Activated CD4-positive, alpha-beta T cell treated with anti-CD3 and anti-CD28 coated beads, Interleukin-2, amount 50 U/mL, for 16 hours (primary cell): ENCODE results near the gene PRMT9.

ENCODE experiments used
- DNase-seq: peaks from one replicate; pipeline ENCODE4 v3.0.0-alpha.2; 2020

Gene PRMT9

DNA sequence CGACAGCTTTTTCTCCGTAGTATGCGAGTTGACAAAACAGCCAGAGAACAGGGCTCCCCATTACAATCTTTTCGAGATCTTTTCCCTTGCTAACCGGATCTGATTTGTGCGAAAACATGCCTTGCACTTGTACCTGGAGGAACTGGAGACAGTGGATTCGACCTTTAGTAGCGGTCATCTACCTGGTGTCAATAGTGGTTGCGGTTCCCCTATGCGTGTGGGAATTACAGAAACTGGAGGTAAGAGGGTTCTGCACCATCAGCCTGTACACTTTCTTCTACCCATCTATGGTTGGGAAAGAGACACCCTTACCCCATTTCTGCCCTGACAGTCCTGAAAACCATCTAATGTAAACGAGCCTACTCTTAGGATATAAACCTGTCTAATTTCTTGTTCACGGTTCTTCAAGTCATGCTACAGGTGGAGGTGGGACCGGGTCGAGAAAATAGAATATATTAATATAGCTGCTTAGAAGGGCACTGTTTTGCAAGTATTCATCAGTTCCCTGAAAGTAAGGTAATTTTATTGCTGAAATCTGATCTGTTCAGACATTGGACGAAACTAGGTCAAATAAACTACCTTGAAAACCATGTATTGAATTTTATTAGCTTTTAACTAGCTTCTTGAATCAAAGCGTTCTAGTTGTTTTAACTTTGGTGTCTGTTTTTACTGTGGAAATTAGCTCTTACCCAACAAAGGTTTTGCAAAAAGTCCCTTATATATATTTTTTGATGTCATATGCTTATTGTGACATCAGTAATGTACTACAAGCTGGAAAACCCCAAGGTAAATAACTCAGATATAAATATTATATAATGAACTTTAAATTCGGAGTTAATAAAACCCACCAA, 65.9 kb downstream of the PRMT9 start:
- DNase-seq, result no peak

DNA sequence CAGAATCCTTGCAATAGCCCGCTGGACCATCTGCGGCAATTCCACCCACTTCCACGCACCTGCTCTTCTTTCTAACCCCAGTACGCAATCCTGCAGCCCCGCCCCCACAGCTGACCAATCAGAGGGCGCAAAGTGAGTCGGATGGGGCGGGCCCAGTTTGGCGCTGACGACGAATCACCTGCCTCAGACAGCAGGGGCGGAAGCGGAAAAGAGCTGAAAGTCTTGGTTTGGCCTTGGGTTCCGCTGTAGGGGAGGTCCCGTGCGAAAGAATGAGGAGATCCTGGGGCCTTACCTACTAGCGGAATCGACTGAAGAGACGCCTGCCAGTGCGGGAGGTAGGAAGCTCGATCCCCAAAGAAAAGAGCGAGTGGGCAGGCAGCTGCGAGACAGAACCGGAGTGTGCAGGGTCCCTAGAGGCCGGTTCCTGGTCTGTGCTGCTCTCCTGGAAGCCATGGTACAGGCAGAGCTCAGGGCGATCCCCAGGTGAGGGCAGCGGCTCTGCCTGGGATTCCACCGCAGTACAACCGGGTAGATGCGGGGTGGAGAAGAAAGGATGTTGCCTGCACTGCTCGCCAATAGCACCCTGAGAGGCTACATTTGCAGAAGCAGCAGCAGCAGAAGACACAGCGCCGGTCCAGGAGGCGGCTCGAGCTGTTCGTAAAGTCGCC, 66.7 kb downstream of the PRMT9 start, which contains the start of gene TMEM184C:
TSS of gene TMEM184C (plus strand) at position 225 of the 668 bp plus-strand sequence. CDS start 560 bp downstream, outside the sequence.
- peak; percentile 98 for DNase-seq

DNA sequence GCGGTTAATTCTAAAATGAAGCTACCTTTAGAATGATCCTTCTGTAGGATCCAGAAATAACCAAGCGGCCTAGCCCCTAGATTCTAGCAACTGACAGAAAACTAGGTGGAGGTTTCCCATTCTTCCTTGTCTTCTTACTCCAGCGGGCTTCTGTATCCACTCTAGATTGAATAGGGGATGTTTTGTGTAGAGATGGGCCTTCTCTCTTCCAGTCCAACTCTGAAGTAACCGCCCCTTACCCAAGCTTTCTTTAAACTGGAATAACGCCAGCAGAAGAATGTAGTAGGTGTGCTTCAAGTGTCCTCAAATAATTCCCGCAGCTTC, 67.2 kb downstream of the PRMT9 start:
- DNase-seq, result no peak

DNA sequence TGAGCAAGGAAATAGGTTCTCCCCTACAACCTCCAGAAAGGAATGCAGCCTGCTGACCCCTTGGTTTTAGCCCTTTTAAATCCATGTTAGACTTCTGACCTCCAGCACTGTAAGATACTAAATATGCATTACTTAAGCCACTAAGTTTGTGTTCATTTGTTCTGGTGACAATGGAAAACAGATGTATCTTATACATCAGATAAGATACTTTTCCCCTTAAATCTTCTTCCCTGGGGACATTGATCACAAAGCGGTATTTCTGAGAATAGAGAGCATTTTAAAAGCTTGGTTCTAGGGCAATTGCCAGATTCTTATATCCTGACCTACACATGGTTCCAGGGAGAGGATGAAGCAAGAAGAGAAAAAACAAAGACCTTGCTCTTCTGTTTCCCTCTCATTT, 73.3 kb downstream of the PRMT9 start:
- no peak for DNase-seq

DNA sequence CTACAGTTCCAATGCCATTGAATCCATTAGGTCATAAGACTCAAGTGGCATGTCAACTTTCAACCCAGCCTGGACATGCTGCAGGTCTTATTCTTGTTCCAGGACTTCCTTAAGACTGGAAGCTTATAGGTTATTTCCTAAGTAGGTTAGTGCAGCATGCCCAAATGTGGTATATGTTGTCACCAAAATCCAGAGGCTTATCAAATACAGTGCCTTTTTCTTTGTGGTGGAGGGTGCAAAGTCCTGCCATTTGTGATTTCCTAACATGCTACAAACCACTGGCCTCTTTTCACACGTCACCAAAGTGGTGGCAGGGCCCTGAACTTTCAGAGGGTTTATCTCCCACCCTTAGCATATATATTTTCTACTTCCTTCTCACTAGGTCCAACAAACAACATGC, 76.5 kb downstream of the PRMT9 start:
- no peak for DNase-seq

DNA sequence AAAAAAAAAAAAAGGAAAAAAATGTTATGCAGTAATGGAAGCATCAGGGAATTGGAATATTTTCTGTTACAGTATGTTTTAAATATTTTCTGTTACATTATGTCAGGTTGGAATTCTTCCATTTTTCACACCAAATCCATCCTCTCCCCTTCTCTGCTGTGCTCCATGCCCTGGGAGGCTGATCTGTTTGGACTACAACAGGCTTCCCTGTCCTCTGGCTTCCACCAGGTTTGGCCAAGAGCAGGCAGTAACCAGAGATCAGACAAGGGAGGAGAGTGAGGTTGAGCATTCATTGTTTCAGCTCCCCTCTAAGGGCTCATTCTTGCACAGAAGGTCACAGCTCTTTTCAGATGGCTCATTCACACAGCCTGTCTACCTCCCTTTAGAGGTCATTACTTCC, 78.5 kb downstream of the PRMT9 start:
- DNase-seq, result no peak

DNA sequence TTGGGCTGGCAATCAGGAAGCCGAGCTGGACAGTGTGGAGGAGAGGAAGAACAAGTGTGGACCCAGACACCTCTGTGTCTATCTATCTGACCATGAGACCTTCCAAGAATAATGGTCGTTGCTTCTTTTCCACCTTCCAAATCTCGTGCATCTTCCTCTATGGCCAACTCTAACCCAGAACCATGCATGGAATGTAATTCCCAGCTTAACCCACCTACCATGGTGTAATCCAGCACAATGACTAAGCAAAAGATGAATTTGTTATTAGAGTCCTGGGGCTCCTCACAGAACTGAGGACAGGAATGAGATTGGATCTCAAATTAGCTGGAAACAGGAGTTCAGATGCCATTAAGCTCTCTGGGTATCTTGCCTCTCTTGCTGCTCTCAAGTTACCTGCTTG, 84.2 kb downstream of the PRMT9 start:
- no peak for DNase-seq

DNA sequence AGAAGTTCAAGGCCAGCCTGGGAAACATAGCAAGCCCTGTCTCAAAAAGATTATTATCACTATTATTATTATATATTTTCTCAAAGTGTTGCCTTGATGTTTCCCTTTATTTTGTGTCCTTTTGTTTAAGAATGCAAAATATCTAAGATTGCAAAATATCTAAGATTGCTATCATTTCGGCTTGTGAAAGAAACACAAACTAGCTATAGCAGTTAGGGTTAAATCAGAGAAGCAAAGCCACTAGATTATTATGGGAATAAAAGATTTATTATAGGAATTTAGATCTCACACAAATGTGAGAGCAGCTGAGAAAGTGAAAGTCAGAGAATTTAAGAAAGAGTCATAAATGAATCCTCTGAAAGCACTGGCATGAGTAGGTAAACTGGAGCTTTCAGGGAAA, 84.8 kb downstream of the PRMT9 start:
- DNase-seq, result no peak

DNA sequence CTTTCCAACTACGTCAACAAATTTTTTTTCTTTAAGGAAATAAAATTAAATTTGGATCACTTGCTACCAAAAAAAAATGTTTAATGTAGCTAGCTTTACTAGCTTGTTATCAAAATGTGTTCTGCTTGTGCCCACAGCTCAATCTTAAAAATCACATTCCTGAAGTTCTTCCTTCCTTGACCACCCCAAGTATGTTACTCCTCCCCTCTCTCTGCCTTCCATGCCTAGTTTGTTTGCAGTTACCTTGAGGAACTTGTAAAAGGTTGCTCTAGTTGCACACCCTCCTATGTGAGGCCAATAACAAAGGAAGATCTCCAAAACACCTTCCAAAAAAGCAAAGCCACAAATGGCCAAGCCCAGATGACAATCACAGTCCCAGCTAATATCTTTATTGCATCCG, 86.4 kb downstream of the PRMT9 start:
- DNase-seq, result no peak

DNA sequence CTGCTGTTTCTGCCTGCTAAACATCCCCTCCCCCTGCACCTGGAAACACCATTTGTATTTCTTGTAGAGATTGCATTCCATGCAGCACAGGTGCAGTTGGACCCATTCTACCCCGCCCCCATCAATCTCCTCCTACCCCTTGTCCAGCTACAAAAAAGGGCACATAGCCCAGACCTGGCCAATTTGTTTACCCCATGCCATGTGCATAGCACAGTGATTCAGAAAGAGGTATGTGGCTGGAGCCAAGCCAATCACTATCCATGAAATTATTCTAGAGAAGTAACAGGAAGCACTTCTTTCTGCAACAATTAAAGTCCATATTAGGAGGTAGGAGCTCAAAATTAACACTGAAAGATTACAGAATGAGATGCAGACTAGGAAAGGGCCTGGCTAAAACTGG, 87.0 kb downstream of the PRMT9 start:
- DNase-seq, result no peak

DNA sequence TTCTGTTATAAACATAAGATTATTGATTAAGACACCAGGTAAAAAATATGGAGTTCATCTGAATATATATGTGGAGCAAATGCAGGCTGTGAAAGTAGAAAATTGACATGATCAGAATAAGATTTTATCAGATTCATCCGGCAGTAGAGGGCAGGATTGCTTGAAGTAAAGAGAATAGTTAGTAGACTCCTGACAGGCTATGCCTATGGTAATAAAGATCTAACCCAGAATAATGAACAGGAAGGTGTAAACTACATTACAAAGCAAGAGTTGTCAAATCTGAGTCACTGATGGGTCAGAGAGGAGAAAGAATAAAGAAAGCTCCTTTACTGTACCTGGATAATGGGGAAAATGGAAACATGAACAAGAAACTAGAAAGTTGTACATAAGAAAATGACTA, 87.6 kb downstream of the PRMT9 start:
- DNase-seq, result no peak

DNA sequence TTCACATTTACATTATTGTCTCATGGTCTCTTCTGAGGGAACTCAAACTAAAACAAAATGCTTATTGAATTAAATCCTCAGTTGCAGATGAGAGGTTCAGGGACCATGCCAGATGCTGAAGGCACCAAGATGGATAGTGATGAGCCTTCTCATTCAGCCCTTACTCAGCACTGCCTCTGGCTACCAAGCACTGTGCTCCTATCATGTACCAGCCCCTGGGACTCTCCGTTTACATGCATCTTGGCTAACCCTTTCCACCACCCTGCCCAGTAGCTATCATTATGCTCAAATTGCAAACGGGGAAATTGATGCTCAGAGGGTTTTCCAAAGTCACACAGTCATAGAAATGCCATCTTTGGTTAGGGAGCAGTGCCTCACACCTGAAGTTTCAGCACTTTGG, 89.4 kb downstream of the PRMT9 start:
- DNase-seq, result no peak

DNA sequence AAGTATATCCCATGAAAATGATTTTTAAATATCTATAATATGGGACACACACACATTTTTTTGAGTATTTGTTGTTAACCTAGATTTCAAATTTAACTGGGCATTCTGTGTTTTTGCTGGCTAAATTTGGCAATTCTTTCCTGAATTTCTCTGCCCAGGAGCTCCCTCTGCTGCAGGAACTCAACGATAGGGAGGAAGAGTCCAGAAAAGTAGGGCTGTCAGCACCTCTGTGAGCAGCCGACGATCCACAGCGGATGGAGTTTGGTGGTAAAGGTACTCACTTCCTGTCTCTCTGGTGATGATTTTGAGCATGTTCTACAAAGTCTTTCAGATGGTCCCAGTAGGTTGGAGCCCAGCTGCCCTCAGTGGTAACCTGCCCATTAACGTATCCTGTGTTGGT, 89.9 kb downstream of the PRMT9 start:
- no peak for DNase-seq

DNA sequence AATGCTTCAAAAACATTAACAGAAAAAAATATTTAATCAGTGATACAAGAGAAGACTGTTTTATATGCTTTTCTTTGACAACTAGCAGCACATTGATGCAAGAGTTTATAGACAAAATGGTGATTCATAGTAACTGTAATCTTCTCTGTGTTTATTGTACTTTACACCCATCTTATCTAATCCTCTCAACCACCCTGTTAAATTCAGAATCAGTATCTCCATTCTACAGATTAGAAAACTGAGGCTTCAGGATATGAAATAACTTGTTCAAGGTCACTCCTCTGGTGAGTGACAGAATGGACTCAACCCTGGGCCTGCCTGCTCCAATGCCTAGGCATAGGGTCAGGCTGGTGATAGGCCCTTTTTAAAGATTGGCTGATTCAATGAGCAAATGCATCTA, 92.9 kb downstream of the PRMT9 start:
- no peak for DNase-seq

DNA sequence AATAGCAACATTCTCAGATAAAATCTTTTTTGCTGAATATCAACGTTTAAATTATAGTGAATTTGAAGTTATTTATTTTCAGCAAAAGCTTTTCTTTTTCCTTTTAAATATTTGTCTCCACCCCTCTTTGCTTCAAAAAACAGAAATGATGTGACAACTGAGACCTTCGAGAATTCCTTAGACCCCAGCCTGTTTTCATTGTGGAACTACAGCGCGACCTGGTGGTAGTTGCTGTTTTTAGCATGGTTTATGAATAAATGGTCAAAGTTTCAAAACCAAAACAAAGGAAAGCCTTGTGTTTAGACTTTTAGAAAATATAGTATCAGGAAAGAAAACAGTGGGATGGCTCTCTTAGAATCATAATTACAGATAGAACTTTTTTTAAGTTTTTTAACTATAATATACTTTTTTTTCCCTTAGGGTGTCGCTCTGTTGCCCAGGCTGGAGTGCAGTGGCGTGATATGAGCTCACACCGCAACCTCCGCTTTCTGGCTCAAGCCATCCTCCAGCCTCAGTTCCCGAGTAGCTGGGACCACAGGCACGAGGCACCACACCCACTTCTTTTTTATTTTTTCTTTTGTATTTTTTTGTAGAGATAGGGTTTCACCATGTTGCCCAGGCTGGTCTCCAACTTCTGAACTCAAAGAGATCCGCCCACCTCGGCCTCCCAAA, 93.6 kb downstream of the PRMT9 start:
- peak; percentile 41 for DNase-seq

DNA sequence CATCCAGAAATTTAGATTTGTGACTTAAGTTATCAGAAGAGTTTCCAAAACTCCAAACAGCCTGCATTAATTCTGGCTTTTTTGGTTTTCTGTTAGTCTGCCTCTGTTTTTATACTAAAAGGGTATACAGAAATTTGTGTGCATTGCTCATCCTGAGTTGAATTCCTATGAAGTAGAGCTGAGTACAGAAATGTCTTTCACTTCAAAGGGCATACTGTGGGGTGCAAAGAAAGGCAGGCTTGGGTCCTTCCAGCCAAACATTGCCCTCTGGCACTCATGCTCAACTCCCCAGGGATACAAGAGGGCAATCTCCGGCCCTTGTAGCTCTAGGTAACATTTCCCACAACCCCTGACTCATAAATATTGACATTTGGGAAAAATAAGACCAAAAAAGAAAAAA, 94.4 kb downstream of the PRMT9 start:
- DNase-seq, result no peak
